Fibroblast of lung (primary cell): Measurements from ENCODE around the gene G6PC3. TPM values are rescaled to one million over a fixed set of nuclear protein-coding genes. Genes with fewer than 3 reads are reported as not detected.

Experiments used
- DNase-seq, 2 donors: peaks; one replicate each; pipeline versions ENCODE4 v3.0.0 to v3.0.0-alpha.2; 2010; ENCODE audit warnings: low read depth in 2 of 2
- H2AFZ ChIP-seq: 2 replicates; pipeline ENCODE4 v1.5.1; 2012; ENCODE audit warnings: low read length, control low read depth, inconsistent platforms
- H3K27ac ChIP-seq: 2 replicates; pipeline ENCODE4 v1.5.1; 2011; ENCODE audit warnings: low read length, control low read depth; ENCODE audit not compliant: insufficient read depth
- H3K27me3 ChIP-seq: 2 replicates; pipeline ENCODE4 v1.5.1; 2011; ENCODE audit warnings: mild to moderate bottlenecking, low read length; ENCODE audit not compliant: control insufficient read depth, insufficient read depth
- H3K36me3 ChIP-seq: 2 replicates; pipeline ENCODE4 v1.5.1; 2011; ENCODE audit warnings: low read length; ENCODE audit not compliant: control insufficient read depth, insufficient read depth
- H3K4me1 ChIP-seq: 2 replicates; pipeline ENCODE4 v1.5.1; 2011; ENCODE audit warnings: low read length; ENCODE audit not compliant: control insufficient read depth, insufficient read depth; ENCODE audit errors: extremely low read depth
- H3K4me2 ChIP-seq: 2 replicates; pipeline ENCODE4 v1.5.1; 2011; ENCODE audit warnings: low read length, control low read depth; ENCODE audit not compliant: insufficient read depth; ENCODE audit errors: extremely low read depth
- H3K4me3 ChIP-seq, 4 experiments: fragments of 200-600 bp in 1 of 4; sonication (generic) in 1 of 4; replicated peaks in 1 of 4; 2 replicates each; pipeline ENCODE4 v1.5.1; 2011 to 2016; ENCODE audit warnings: low read length in 4 of 4, low read depth in 3 of 4, mild to moderate bottlenecking in 3 of 4, control low read depth in 2 of 4, inconsistent platforms in 1 of 4, mixed read lengths in 1 of 4; ENCODE audit not compliant: insufficient read depth in 1 of 4; ENCODE audit errors: control extremely low read depth in 1 of 4
- H3K79me2 ChIP-seq: 2 replicates; pipeline ENCODE4 v1.5.1; 2012; ENCODE audit warnings: mild to moderate bottlenecking, low read length, inconsistent platforms; ENCODE audit not compliant: control insufficient read depth, insufficient read depth
- H3K9ac ChIP-seq: 2 replicates; pipeline ENCODE4 v1.5.1; 2011; ENCODE audit warnings: mild to moderate bottlenecking, low read length, control low read depth; ENCODE audit not compliant: insufficient read depth
- H3K9me3 ChIP-seq: 2 replicates; pipeline ENCODE4 v1.5.1; 2012; ENCODE audit warnings: low read depth, low read length; ENCODE audit not compliant: control insufficient read depth, insufficient read depth
- H4K20me1 ChIP-seq: 2 replicates; pipeline ENCODE4 v1.5.1; 2011; ENCODE audit warnings: low read length; ENCODE audit not compliant: control insufficient read depth, insufficient read depth; ENCODE audit errors: extremely low read depth
- EZH2 ChIP-seq: IDR thresholded peaks from 2 replicates; pipeline ENCODE4 v1.5.1; 2012; ENCODE audit warnings: low read length, control low read depth, mild to moderate bottlenecking; ENCODE audit errors: missing control alignments
- polyA plus RNA-seq, 2 donors: library from polyadenylated mRNA; depleted of rRNA in 1 of 2; stranded (reverse) in 1 of 2; unstranded in 1 of 2; fragments of >200 nt; gene quantifications; 2 replicates each; pipeline ENCODE4 v1.2.1, GENCODE V29; 2011 to 2012; ENCODE audit warnings: missing spikeins in 1 of 2
- total RNA-seq: library from RNA; depleted of rRNA; stranded (reverse); fragments of >200 nt; gene quantifications from 2 replicates; pipeline ENCODE4 v1.2.1, GENCODE V29; 2014
- TF ChIP-seq, protein P1 (sequence below), 2 donors: IDR thresholded peaks in 1 of 2; conservative IDR thresholded peaks in 1 of 2; 1 replicate in 1 of 2; 2 replicates in 1 of 2; pipeline ENCODE4 v1.5.1; 2011 to 2012; ENCODE audit warnings: low read length in 2 of 2, control low read depth in 1 of 2, inconsistent platforms in 1 of 2, low read depth in 1 of 2, mild to moderate bottlenecking in 1 of 2

G6PC3 gene
- total and polyA plus RNA-seq, 2 donors (not counting 1 experiment from before 2014, with no cell fraction given) = 40.0 to 76.1 TPM

DNA sequence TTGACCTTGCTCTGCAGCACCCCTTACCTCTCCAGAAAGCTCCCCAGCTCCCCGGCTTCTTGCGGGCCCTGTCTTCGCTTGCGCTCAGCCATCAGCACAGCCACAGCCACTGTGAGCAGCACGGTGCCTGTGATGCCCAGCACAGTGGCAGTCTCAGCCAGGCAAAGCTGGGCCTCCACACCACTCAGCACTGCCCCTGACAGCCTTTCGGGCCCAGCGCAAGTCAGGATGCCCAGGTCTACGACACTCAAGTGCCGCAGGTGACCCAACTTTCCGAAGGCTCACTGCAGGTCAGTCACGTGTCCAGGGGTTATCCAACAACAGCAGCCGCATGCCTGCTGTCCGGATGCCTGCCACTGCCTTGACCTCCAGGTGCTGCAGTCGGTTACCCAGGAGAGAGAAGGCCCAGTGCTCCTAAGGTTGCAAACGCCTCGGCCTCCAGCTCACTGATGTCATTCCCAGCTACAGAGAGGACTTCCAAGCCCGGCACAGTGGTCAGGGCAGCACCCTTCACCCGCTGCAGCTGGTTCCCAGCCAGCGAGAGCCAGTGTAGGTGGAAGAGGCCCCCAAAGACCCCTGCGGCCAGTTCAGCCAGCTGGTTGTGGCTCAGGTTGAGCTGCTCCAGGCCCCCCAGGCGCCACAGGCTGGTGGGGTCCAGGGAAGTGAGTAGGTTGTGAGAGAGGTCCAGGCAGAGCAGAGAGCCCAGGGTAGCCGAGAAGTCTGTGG, 46.8 kb upstream of the G6PC3 start:
- Histone ChIP-seq H3K79me2 (no peaks in the 10 kb centered on the region), H3K9me3 (no peaks in the 10 kb centered on the region), H3K4me2 (no peak overlapping the region), H3K9ac (no peak overlapping the region), H3K4me3 (no peak overlapping the region), H3K27ac (no peak overlapping the region), H3K36me3 (peaks cover 6% of the 10 kb centered on the region), H2AFZ (no peak overlapping the region), H3K27me3 (no peaks in the 10 kb centered on the region), H4K20me1 (no peaks in the 10 kb centered on the region), H3K4me1 (no peaks in the 10 kb centered on the region)
- TF ChIP-seq, protein P1, sequence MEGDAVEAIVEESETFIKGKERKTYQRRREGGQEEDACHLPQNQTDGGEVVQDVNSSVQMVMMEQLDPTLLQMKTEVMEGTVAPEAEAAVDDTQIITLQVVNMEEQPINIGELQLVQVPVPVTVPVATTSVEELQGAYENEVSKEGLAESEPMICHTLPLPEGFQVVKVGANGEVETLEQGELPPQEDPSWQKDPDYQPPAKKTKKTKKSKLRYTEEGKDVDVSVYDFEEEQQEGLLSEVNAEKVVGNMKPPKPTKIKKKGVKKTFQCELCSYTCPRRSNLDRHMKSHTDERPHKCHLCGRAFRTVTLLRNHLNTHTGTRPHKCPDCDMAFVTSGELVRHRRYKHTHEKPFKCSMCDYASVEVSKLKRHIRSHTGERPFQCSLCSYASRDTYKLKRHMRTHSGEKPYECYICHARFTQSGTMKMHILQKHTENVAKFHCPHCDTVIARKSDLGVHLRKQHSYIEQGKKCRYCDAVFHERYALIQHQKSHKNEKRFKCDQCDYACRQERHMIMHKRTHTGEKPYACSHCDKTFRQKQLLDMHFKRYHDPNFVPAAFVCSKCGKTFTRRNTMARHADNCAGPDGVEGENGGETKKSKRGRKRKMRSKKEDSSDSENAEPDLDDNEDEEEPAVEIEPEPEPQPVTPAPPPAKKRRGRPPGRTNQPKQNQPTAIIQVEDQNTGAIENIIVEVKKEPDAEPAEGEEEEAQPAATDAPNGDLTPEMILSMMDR (conservative IDR thresholded peaks at IDR 0.05 in 1 of 2, IDR thresholded peaks at IDR 0.05 in 1 of 2; ENCODE audit: low read depth in 1 of 2, low read length in 2 of 2) = no peak
- no peak for TF ChIP-seq EZH2
- DNase-seq = no peak

DNA sequence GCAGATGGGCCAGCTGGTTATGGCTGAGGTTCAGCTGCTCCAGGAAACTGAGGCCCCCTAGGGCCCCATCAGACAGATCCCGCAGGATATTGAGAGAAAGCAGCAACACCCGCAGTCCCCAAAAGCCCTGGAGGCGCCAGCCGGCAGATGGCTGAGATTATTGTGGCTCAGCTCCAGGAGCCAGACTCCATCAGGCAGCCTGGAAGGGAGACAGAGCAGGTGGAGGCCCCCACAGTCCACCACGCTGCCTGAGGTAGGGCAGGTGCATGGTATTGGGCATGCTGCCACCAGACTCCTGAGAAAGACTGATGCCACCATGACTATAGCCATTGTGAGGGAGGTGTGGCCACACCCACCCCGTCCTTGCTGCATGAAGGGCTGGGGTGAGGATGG, 46.3 kb upstream of the G6PC3 start:
- H3K36me3 ChIP-seq = peaks cover 6% of the 10 kb centered on the region
- H3K4me2 ChIP-seq = no peak overlapping the region
- no peaks in the 10 kb centered on the region for H3K27me3 ChIP-seq
- no peak overlapping the region for H3K27ac ChIP-seq
- DNase-seq = no peak
- H3K4me3 ChIP-seq = no peak overlapping the region
- H2AFZ ChIP-seq = no peak overlapping the region
- no peaks in the 10 kb centered on the region for H3K4me1 ChIP-seq
- no peaks in the 10 kb centered on the region for H3K79me2 ChIP-seq
- H3K9ac ChIP-seq = no peak overlapping the region
- H4K20me1 ChIP-seq = no peaks in the 10 kb centered on the region
- H3K9me3 ChIP-seq = no peaks in the 10 kb centered on the region
- TF ChIP-seq EZH2 = no peak
- TF ChIP-seq, protein P1 (conservative IDR thresholded peaks at IDR 0.05 in 1 of 2, IDR thresholded peaks at IDR 0.05 in 1 of 2; ENCODE audit: low read depth in 1 of 2, low read length in 2 of 2) = no peak

DNA sequence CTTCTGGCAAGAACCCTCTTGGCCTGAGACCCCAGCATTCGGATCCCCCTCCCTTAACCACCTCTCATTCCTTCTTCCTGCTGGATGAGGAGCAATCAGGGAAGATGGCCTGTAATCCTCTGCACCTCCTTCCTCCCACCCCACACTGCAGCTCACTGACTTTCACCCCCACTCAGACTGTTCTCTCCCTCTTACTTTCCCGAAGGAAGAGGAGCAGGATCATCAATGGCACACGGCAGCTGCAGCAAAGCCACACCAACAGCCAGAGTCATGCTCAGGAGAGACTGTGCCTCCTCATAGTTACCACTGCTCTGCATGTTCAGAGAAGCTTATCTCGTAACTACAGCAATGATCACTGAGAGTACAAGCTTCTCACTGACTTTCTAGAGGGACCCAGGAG, 45.7 kb upstream of the G6PC3 start:
- no peak for DNase-seq
- Histone ChIP-seq H4K20me1 (no peaks in the 10 kb centered on the region), H2AFZ (no peak overlapping the region), H3K4me1 (no peaks in the 10 kb centered on the region), H3K9me3 (no peaks in the 10 kb centered on the region), H3K27ac (no peak overlapping the region), H3K4me2 (no peak overlapping the region), H3K9ac (no peak overlapping the region), H3K27me3 (no peaks in the 10 kb centered on the region), H3K4me3 (no peak overlapping the region), H3K79me2 (no peaks in the 10 kb centered on the region), H3K36me3 (peaks cover 8% of the 10 kb centered on the region)
- TF ChIP-seq, protein P1 (conservative IDR thresholded peaks at IDR 0.05 in 1 of 2, IDR thresholded peaks at IDR 0.05 in 1 of 2; ENCODE audit: low read depth in 1 of 2, low read length in 2 of 2) = no peak
- TF ChIP-seq EZH2 = no peak
